WTC11 (cell line): ENCODE data around the gene CHRNA1. TPM values are rescaled to one million over a fixed set of nuclear protein-coding genes. Genes with fewer than 3 reads are reported as not detected.

ENCODE experiments used
- total RNA-seq: library from RNA; stranded (reverse); gene quantifications from 3 replicates; pipeline ENCODE4 v1.2.3, GENCODE V29; 2021

Gene CHRNA1
- total RNA-seq, 1 experiment from 2014 or later: not detected

Other genes starting within 250 kb of the CHRNA1 start
- 6.4 to 6.7 TPM (median 6.4 TPM) in 3 replicates for gene WIPF1, start 166.7 kb downstream of the CHRNA1 start, total RNA-seq
- gene CHN1, start 240.9 kb upstream of the CHRNA1 start, total RNA-seq: 26.1 to 30.0 TPM (median 28.0 TPM) in 3 replicates